Common myeloid progenitor, CD34-positive (primary cell): ENCODE results near the gene MED20.

Experiments
- CTCF ChIA-PET: fragments of 350-600 bp; sonication (Branson Sonifier 250); formaldehyde crosslinking; loops from one replicate; lab custom pipeline; 2021; ENCODE audit warnings: antibody characterized with exemption; lab: Charles Lee
- POLR2A ChIA-PET: fragments of 350-600 bp; sonication (Branson Sonifier 250); formaldehyde crosslinking; loops from one replicate; lab custom pipeline; 2021; ENCODE audit warnings: antibody characterized with exemption; lab: Charles Lee
- DNase-seq, 3 donors: peaks; one replicate each; pipeline versions ENCODE4 v3.0.0 to v3.0.0-alpha.2; 2013
- H3K27ac ChIP-seq, 2 experiments: 1 replicate in 1 of 2; 2 replicates in 1 of 2; pipeline ENCODE4 v1.7.0; 2013; ENCODE audit warnings: inconsistent platforms in 2 of 2, low read length in 2 of 2, mild to moderate bottlenecking in 2 of 2, low read depth in 1 of 2, moderate library complexity in 1 of 2; ENCODE audit not compliant: severe bottlenecking in 2 of 2, insufficient read depth in 1 of 2, poor library complexity in 1 of 2
- H3K27me3 ChIP-seq, 5 experiments: replicated peaks in 2 of 5; 1 replicate in 3 of 5; 2 replicates in 2 of 5; pipeline versions ENCODE4 v1.6.1 to v1.7.0; 2013; ENCODE audit warnings: low read length in 4 of 5, mild to moderate bottlenecking in 2 of 5, moderate library complexity in 2 of 5, inconsistent platforms in 1 of 5; ENCODE audit not compliant: insufficient read depth in 5 of 5, control insufficient read depth in 4 of 5
- H3K36me3 ChIP-seq, 4 experiments: 1 replicate in 2 of 4; 2 replicates in 2 of 4; pipeline versions ENCODE4 v1.6.1 to v1.7.0; 2013; ENCODE audit warnings: low read length in 3 of 4, control low read depth in 1 of 4, mild to moderate bottlenecking in 1 of 4; ENCODE audit not compliant: control insufficient read depth in 4 of 4, insufficient read depth in 4 of 4
- H3K4me1 ChIP-seq, 4 experiments: 1 replicate in 3 of 4; 2 replicates in 1 of 4; pipeline versions ENCODE4 v1.6.1 to v1.7.1; 2013; ENCODE audit warnings: low read length in 3 of 4, mild to moderate bottlenecking in 3 of 4, control low read depth in 1 of 4, inconsistent platforms in 1 of 4, moderate library complexity in 1 of 4; ENCODE audit not compliant: control insufficient read depth in 4 of 4, insufficient read depth in 4 of 4; ENCODE audit errors: control extremely low read depth in 1 of 4
- H3K4me3 ChIP-seq, 7 experiments: 1 replicate in 4 of 7; 2 replicates in 3 of 7; pipeline versions ENCODE4 v1.5.1 to v1.7.0; 2013; ENCODE audit warnings: mild to moderate bottlenecking in 7 of 7, low read length in 6 of 7, moderate library complexity in 6 of 7, inconsistent platforms in 2 of 7, low read depth in 2 of 7, control low read depth in 1 of 7; ENCODE audit not compliant: insufficient read depth in 4 of 7, control insufficient read depth in 1 of 7; ENCODE audit errors: extremely low read depth in 1 of 7
- H3K9me3 ChIP-seq, 5 experiments: 1 replicate in 4 of 5; 2 replicates in 1 of 5; pipeline versions ENCODE4 v1.6.1 to v1.7.1; 2013; ENCODE audit warnings: low read length in 4 of 5, mild to moderate bottlenecking in 2 of 5, inconsistent platforms in 1 of 5, low read depth in 1 of 5, moderate library complexity in 1 of 5; ENCODE audit not compliant: control insufficient read depth in 4 of 5, insufficient read depth in 2 of 5; ENCODE audit errors: control extremely low read depth in 1 of 5
- WGBS: methylation state at CpG from one replicate; pipeline ENCODE4 v1.1.5; 2013; ENCODE audit not compliant: insufficient coverage; 5-methylcytosine and 5-hydroxymethylcytosine counted together

MED20 gene

GRCh38 chr6:41900861-41901260 is 20.1 kb downstream of the MED20 start:
- H3K4me1 ChIP-seq, result peaks cover 6 to 12% (median 9%) of the 10 kb centered on the region in 4 experiments
- ChIA-PET POLR2A (no interaction called here), CTCF (interaction anchor here (0.8 to 1.9 kb wide), 6 partner anchors 21 to 143 kb away, joined by 3 to 6 read pairs (median 3); no protein-coding TSS in a partner anchor)
- no peaks in the 10 kb centered on the region for H3K9me3 ChIP-seq
- no peaks in the 10 kb centered on the region for H3K27me3 ChIP-seq
- WGBS, result no CpG with 5 or more reads among the region's 1 CpG
- no peak for DNase-seq
- no peak overlapping the region for H3K27ac ChIP-seq
- no peak overlapping the region for H3K4me3 ChIP-seq
- peaks cover 6 to 14% (median 9%) of the 10 kb centered on the region in 4 experiments for H3K36me3 ChIP-seq

GRCh38 chr6:41896281-41896680 is 24.7 kb downstream of the MED20 start:
- H3K36me3 ChIP-seq, result peaks cover 0 to 3% (median 0%) of the 10 kb centered on the region in 4 experiments
- H3K27ac ChIP-seq, result peak overlapping the region; percentile 89 to 96
- CTCF ChIA-PET, result interaction anchor here (1.2 to 1.6 kb wide), 5 partner anchors 11 to 154 kb away, joined by 3 to 6 read pairs (median 4); partner anchors contain the start of gene TAF8
- no CpG with 5 or more reads among the region's 3 CpGs for WGBS
- H3K9me3 ChIP-seq, result no peaks in the 10 kb centered on the region
- peak overlapping the region in 6 of 7 experiments; percentile 79 to 94 (median 88) for H3K4me3 ChIP-seq
- DNase-seq, result no peak
- POLR2A ChIA-PET, result interaction anchor here (0.5 to 1.3 kb wide), 3 partner anchors 25 to 50 kb away, joined by 3 to 4 read pairs (median 3); partner anchors contain the start of genes BYSL and MED20
- peaks cover 11 to 30% (median 25%) of the 10 kb centered on the region in 4 experiments for H3K4me1 ChIP-seq
- H3K27me3 ChIP-seq, result no peaks in the 10 kb centered on the region

DNA sequence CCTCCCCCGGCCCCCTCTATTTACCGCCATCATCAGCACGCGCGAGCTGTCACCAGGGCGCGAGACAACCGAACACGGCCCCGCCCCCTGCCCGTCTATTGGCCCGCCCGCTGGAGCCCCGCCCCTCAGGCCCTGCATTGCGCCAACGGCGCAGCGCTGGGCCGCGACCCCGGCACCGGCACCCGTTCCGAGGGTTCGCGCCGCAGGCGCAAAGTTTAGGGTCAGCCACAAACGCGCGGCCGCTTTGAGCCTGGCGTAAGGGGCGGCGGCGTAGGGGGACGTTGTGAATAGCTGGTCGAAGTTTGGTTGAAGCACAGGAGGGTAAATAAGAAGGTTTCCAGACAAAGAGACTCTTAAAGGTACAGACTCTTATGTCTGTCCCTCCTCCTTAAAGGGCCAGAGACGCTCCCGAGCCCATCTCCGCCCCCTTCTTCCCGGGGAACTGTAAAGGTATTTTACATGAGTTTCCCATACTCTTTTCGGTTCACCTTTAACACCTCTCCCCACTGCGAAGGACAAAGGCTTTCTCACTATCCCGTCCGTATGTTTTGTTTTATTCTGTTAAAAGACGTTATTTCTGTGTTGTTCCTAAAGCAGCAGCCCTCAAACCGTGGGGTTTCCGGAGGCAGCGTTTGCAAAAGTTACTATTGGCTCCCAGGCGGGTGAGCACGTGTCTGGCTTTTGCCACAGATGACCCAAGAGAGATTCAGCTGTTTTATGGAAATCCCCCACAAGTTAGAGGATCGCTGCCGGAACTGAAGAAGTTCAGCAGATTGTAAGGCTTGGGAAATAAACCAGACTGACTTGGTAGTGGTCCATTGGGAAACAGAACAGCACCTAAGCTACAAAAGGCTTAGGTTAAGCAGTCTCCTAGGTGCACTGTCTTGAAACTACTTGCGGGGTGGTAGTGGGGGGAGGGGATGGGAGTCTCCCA is 25.4 kb downstream of the MED20 start, which contains the start of gene USP49:
Gene USP49 (minus strand): TSS at position 76 of the 934 bp plus-strand sequence. CDS start 88,392 bp downstream, outside the sequence.
- POLR2A ChIA-PET, result interaction anchor here (0.5 to 1.3 kb wide), 8 partner anchors 9 to 155 kb away, joined by 3 to 4 read pairs (median 3); partner anchors contain the start of genes BYSL and MED20
- peak within 1 kb of the TSS; percentile 54 to 94 (median 86) for H3K4me3 ChIP-seq
- peaks cover 0 to 3% (median 0%) of the 10 kb centered on the region in 4 experiments for H3K36me3 ChIP-seq
- H3K4me1 ChIP-seq, result peaks cover 11 to 30% (median 25%) of the 10 kb centered on the region in 4 experiments
- 0% methylated on average over 32 of the region's 55 CpGs for WGBS
- CTCF ChIA-PET, result interaction anchor here (0.9 to 1.6 kb wide), 8 partner anchors 11 to 155 kb away, joined by 3 to 6 read pairs (median 4); partner anchors contain the start of gene TAF8
- peak within 1 kb of the TSS; percentile 89 to 96 for H3K27ac ChIP-seq
- no peaks in the 10 kb centered on the region for H3K27me3 ChIP-seq
- no peaks in the 10 kb centered on the region for H3K9me3 ChIP-seq
- peak; percentile 88 to 96 (median 96) for DNase-seq

GRCh38 chr6:41894366-41895299 is 26.3 kb downstream of the MED20 start:
- H3K9me3 ChIP-seq, result no peaks in the 10 kb centered on the region
- DNase-seq, result peak in 2 of 3 donors; percentile 9 to 16
- H3K4me3 ChIP-seq, result peak overlapping the region; percentile 31 to 94 (median 86)
- peaks cover 11 to 30% (median 25%) of the 10 kb centered on the region in 4 experiments for H3K4me1 ChIP-seq
- peak overlapping the region in 1 of 2 experiments; percentile 96 for H3K27ac ChIP-seq
- POLR2A ChIA-PET, result interaction anchor here (0.5 to 1.3 kb wide), 6 partner anchors 10 to 156 kb away, joined by 3 read pairs; no protein-coding TSS in a partner anchor
- H3K27me3 ChIP-seq, result no peaks in the 10 kb centered on the region
- WGBS, result 5% methylated on average over 24 of the region's 56 CpGs
- H3K36me3 ChIP-seq, result peaks cover 0 to 3% (median 0%) of the 10 kb centered on the region in 4 experiments
- CTCF ChIA-PET, result interaction anchor here (0.6 to 2.0 kb wide), 5 partner anchors 13 to 150 kb away, joined by 3 to 4 read pairs (median 4); no protein-coding TSS in a partner anchor

- POLR2A ChIA-PET, result no interaction called here
- H3K4me3 ChIP-seq, result no peak overlapping the region
- no peaks in the 10 kb centered on the region for H3K27me3 ChIP-seq
- DNase-seq, result no peak
- CTCF ChIA-PET, result interaction anchor here (0.9 to 2.0 kb wide), 5 partner anchors 9 to 106 kb away, joined by 3 to 8 read pairs (median 4); partner anchors contain the start of gene TOMM6
- no peaks in the 10 kb centered on the region for H3K9me3 ChIP-seq
- H3K27ac ChIP-seq, result no peak overlapping the region
- peaks cover 11 to 30% (median 25%) of the 10 kb centered on the region in 4 experiments for H3K4me1 ChIP-seq
- WGBS, result 65% methylated on average over 4 of the region's 4 CpGs
- H3K36me3 ChIP-seq, result no peaks in the 10 kb centered on the region
These were observed 27.9 kb downstream of the MED20 start for GRCh38 chr6:41892921-41893564.

DNA sequence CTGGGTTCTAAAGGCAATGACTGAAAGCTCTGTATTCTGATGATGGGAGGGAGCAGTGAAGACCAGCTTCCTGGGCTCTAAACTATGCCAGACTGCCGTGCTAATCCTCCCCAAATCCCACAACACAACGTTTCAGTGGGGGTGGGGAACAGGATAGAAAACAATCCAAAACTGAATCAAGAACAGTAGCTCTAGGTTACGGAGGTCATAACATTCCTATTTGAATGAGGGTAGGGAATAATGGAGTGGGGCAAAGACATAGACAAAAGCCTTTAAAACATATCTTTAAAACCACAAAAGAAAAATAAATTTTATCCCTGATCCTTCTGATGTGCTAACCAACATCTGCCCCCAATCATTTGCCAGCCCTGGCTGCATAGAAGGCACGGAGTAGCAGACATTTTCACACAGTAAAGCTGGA is 33.6 kb downstream of the MED20 start:
- no peak overlapping the region for H3K4me3 ChIP-seq
- WGBS, result no CpG with 5 or more reads among the region's 4 CpGs
- POLR2A ChIA-PET, result no interaction called here
- CTCF ChIA-PET, result interaction anchor here (1.2 to 1.7 kb wide), 3 partner anchors 10 to 101 kb away, joined by 3 to 5 read pairs (median 5); partner anchors contain the start of gene TOMM6
- H3K27ac ChIP-seq, result no peak overlapping the region
- no peaks in the 10 kb centered on the region for H3K36me3 ChIP-seq
- no peaks in the 10 kb centered on the region for H3K27me3 ChIP-seq
- no peaks in the 10 kb centered on the region for H3K4me1 ChIP-seq
- no peaks in the 10 kb centered on the region for H3K9me3 ChIP-seq
- DNase-seq, result no peak
